GM18907 (cell line): ENCODE measurements around the gene PIGBOS1.
A peak's percentile ranks its signal among the peaks of the same experiment; 100 is the strongest.

Experiments used
- ATAC-seq: cut with Tn5 transposase; IDR thresholded peaks from one replicate; pipeline ENCODE4 v1.9.1; 2021; ENCODE audit warnings: mild to moderate bottlenecking, moderate library complexity; ENCODE audit not compliant: unreplicated experiment

PIGBOS1 gene

DNA sequence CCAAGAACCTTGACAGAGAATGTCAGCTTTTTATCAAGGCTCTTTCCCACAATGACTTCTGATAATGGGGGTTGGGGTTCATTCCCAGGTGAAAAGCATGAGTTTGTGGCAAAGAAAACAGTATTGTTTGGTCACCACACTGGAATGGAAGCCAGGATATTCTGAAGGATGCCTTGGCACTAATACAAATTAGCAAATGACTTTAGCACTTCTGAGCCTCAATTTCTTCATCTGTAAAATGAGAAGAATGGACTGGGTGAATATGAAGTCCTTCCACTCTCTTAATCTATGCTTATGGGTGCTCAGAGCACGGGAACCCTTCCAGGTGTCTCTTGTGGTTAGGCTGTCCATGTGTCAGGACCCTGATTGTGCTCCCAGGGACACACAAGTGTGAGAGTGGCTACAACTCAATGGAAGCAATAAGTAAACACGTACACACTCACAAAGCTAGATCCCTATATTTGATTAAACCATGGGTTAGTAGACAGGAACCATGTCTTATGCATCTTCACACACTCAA, 50.7 kb downstream of the PIGBOS1 start:
- ATAC-seq: no peak

DNA sequence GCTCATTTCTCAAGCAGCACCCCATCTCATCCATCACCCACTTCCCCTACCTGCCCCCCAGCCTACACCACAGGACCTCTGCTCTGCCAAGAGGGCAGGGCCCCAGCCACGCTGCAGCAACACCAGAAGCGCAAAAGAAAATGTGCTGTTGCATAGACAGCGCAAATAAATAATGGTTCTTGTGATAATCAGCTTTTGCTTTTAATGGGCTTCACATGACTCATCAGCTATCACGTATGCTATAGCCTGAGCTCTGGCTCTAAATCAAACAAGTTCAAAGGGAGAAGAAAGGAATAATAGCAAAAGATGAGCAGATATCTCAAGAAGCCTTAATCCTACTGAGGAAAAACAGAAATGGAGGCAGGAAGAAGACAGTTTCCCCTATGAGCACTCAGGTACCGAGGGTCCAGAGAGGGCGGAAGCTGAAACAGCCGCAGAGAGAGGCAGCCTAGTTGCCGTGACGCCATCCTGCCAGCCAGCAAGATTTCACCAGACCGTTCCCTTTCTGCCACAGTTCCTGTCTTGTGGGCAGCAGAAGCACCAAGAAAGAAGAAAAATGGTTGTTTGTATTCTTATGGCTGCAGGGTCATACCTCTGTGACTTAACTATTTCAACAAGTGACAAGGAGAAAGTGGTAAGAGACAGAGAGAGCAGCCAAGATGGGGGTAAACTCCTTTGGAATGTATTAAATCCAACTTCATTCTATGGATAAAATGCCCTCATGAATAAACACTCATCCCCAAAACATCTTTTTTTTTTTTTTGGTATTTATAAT, 51.3 kb downstream of the PIGBOS1 start:
- ATAC-seq: peak; percentile 98
